Progenitor cell of endocrine pancreas (in vitro differentiated cells): ENCODE results near the gene MEX3A. TPM values are rescaled to one million over a fixed set of nuclear protein-coding genes. Genes with fewer than 3 reads are reported as not detected.

Experiments
- DNase-seq: peaks from one replicate; pipeline ENCODE4 v3.0.0; 2021; ENCODE audit warnings: low spot score; ENCODE audit not compliant: unreplicated experiment
- H3K27ac Mint-ChIP-seq: 2 replicates; pipeline ENCODE4 v1.8.0; 2021; ENCODE audit warnings: mild to moderate bottlenecking, moderate library complexity, mixed read lengths
- H3K27me3 Mint-ChIP-seq: 2 replicates; pipeline ENCODE4 v1.8.0; 2021; ENCODE audit warnings: mixed read lengths
- H3K36me3 Mint-ChIP-seq: 2 replicates; pipeline ENCODE4 v1.8.0; 2022; ENCODE audit warnings: mixed read lengths; ENCODE audit not compliant: insufficient read depth
- H3K4me1 Mint-ChIP-seq: 2 replicates; pipeline ENCODE4 v1.8.0; 2021; ENCODE audit warnings: low read depth, mixed read lengths
- H3K4me3 Mint-ChIP-seq: 2 replicates; pipeline ENCODE4 v1.8.0; 2021; ENCODE audit warnings: low read depth, mild to moderate bottlenecking, moderate library complexity, mixed read lengths
- H3K9me3 Mint-ChIP-seq: 2 replicates; pipeline ENCODE4 v1.8.0; 2021; ENCODE audit warnings: low read depth, mixed read lengths
- total RNA-seq: library from RNA; stranded (reverse); gene quantifications from 2 replicates; pipeline ENCODE4 v1.2.1, GENCODE V29; 2021
- TF ChIP-seq, protein P1 (sequence below): fragments of 200-600 bp; sonication (generic); IDR thresholded peaks from one replicate; pipeline ENCODE4 v1.5.0; 2021; ENCODE audit warnings: antibody characterized with exemption, mild to moderate bottlenecking; ENCODE audit not compliant: unreplicated experiment

MEX3A gene
- total RNA-seq, 1 donor from 2014 or later = 112 TPM

DNA sequence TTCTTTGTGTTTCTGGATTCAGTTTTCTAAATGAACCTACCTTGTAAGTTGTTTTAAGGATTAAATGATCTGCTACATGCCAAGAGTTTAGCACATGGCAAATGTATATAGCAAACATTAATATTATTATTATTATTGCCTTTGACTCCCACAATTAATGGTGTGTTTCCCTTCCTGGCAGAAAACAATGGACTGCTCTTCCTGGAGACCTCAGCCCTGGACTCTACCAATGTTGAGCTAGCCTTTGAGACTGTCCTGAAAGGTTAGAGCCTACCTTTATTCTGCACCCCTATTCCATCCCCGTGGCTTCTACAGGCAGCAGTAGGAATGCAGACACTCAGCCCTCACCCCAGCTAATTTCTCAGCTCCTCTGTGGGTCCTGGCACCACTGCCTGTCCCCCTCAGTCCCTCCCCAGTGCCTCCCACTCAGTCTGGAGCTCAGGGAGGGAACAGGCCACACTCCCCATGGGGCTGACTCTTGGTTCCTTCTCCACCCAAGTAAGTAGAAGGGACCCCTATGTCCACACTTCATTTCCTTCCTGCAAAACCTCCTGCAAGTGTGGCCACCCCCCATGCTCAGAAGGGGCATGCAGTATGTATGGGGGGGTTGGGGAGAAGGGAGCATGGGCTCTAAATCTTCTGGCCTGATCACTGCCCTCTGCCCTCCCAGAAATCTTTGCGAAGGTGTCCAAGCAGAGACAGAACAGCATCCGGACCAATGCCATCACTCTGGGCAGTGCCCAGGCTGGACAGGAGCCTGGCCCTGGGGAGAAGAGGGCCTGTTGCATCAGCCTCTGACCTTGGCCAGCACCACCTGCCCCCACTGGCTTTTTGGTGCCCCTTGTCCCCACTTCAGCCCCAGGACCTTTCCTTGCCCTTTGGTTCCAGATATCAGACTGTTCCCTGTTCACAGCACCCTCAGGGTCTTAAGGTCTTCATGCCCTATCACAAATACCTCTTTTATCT lies 12.5 kb downstream of the MEX3A start:
- DNase-seq = no peak
- TF ChIP-seq, protein P1, sequence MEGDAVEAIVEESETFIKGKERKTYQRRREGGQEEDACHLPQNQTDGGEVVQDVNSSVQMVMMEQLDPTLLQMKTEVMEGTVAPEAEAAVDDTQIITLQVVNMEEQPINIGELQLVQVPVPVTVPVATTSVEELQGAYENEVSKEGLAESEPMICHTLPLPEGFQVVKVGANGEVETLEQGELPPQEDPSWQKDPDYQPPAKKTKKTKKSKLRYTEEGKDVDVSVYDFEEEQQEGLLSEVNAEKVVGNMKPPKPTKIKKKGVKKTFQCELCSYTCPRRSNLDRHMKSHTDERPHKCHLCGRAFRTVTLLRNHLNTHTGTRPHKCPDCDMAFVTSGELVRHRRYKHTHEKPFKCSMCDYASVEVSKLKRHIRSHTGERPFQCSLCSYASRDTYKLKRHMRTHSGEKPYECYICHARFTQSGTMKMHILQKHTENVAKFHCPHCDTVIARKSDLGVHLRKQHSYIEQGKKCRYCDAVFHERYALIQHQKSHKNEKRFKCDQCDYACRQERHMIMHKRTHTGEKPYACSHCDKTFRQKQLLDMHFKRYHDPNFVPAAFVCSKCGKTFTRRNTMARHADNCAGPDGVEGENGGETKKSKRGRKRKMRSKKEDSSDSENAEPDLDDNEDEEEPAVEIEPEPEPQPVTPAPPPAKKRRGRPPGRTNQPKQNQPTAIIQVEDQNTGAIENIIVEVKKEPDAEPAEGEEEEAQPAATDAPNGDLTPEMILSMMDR = no peak
- no peaks in the 10 kb centered on the region for H3K9me3 Mint-ChIP-seq
- H3K27ac Mint-ChIP-seq = peak overlapping the region; percentile 56
- H3K27me3 Mint-ChIP-seq = no peaks in the 10 kb centered on the region
- H3K4me3 Mint-ChIP-seq = no peak overlapping the region
- H3K36me3 Mint-ChIP-seq = peaks cover 9% of the 10 kb centered on the region
- peaks cover 16% of the 10 kb centered on the region for H3K4me1 Mint-ChIP-seq

DNA sequence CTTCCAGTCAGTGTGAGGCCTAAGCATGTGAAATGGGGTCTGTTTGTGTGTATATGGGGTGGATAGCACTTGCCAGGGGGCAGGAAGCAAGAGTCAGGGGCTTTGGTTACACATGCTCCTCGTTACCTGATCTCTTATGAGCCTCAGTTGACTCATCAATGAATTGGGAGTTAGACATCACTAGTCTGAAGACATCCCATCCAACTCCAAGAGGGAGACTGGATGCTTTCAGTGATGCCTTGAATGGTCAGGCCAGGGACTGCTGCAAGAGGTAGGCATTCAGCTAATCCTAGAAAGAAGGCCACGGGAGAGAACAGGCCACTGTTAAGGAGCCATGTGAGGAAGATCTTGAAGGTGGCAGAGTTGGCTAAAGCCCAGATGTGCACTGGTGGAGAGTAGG lies 15.0 kb downstream of the MEX3A start:
- Mint-ChIP-seq H3K9me3 (no peaks in the 10 kb centered on the region), H3K27ac (no peak overlapping the region), H3K27me3 (no peaks in the 10 kb centered on the region), H3K4me1 (peaks cover 8% of the 10 kb centered on the region), H3K4me3 (no peak overlapping the region), H3K36me3 (peaks cover 7% of the 10 kb centered on the region)
- no peak for DNase-seq
- TF ChIP-seq, protein P1 = no peak

DNA sequence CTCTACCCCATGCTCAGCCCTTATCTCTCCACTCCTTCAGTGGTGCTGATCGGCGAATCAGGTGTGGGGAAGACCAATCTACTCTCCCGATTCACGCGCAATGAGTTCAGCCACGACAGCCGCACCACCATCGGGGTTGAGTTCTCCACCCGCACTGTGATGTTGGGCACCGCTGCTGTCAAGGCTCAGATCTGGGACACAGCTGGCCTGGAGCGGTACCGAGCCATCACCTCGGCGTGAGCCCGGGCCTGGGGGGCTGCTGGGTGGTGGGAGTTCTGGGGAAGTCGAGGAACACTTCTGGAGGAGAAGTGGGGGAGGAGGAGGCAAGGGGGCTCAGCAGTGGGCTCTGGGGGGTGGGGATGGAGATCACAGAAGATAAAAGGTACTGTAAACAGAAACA lies 16.4 kb downstream of the MEX3A start:
- H3K4me1 Mint-ChIP-seq = peaks cover 22% of the 10 kb centered on the region
- H3K27me3 Mint-ChIP-seq = no peaks in the 10 kb centered on the region
- peaks cover 6% of the 10 kb centered on the region for H3K36me3 Mint-ChIP-seq
- H3K9me3 Mint-ChIP-seq = no peaks in the 10 kb centered on the region
- H3K27ac Mint-ChIP-seq = peak overlapping the region; percentile 16
- no peak overlapping the region for H3K4me3 Mint-ChIP-seq
- TF ChIP-seq, protein P1 = no peak
- DNase-seq = no peak

DNA sequence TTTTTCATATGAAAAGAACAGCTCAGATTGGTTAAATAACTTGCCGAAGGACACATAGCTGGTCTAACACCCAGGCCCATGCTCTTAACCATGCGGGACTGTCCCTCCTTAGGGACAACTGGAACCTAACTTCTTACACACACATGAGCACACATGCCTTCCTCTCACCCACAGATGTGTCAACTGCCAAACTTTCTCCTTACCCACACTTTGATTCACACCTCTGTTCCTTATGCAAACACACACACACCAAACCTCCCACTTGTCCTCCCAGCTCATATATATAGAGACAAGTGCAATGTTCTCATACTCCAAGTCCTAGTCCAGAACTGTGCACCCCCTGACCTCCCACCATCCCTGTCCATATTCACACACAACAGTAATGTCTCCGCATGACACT lies 17.1 kb downstream of the MEX3A start:
- H3K9me3 Mint-ChIP-seq = no peaks in the 10 kb centered on the region
- TF ChIP-seq, protein P1 = no peak
- H3K27ac Mint-ChIP-seq = peak overlapping the region; percentile 18
- no peak for DNase-seq
- peaks cover 23% of the 10 kb centered on the region for H3K4me1 Mint-ChIP-seq
- no peaks in the 10 kb centered on the region for H3K27me3 Mint-ChIP-seq
- H3K36me3 Mint-ChIP-seq = peaks cover 6% of the 10 kb centered on the region
- no peak overlapping the region for H3K4me3 Mint-ChIP-seq

DNA sequence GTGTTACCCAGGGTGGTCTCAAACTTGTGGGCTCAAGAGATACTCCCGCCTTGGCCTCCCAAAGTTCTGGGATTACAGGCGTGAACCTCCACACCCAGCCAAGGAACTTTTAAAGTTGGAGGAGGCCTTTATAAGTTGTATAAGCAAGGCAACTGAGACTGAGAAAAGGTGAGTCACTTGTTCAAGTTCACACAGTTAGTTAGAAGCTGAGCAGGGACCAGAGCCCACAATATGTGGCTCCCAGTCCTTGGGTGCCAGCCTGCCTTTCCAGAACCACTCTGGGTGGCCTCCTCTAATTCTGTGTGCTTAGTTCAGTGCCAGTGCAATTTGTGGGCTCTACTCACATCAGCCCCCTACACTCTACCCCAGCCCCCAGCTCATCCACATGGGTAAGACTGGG lies 17.6 kb downstream of the MEX3A start:
- DNase-seq = no peak
- no peak overlapping the region for H3K27ac Mint-ChIP-seq
- H3K27me3 Mint-ChIP-seq = no peaks in the 10 kb centered on the region
- peaks cover 6% of the 10 kb centered on the region for H3K36me3 Mint-ChIP-seq
- no peaks in the 10 kb centered on the region for H3K9me3 Mint-ChIP-seq
- peaks cover 23% of the 10 kb centered on the region for H3K4me1 Mint-ChIP-seq
- H3K4me3 Mint-ChIP-seq = no peak overlapping the region
- TF ChIP-seq, protein P1 = no peak
